Chondrocyte (in vitro differentiated cells): ENCODE measurements around the gene ASNS. TPM values are rescaled to one million over a fixed set of nuclear protein-coding genes. Genes with fewer than 3 reads are reported as not detected.
A peak's percentile ranks its signal among the peaks of the same experiment; 100 is the strongest.

Experiments used
- DNase-seq: peaks from one replicate; pipeline ENCODE4 v3.0.0; 2021; ENCODE audit warnings: mixed read lengths, low spot score
- H3K27ac Mint-ChIP-seq: one replicate; pipeline ENCODE4 v1.8.0; 2021; ENCODE audit warnings: mild to moderate bottlenecking, moderate library complexity, mixed read lengths; ENCODE audit not compliant: unreplicated experiment
- H3K27me3 Mint-ChIP-seq: 2 replicates; pipeline ENCODE4 v1.8.0; 2021; ENCODE audit warnings: low read depth, mixed read lengths
- H3K36me3 Mint-ChIP-seq: 2 replicates; pipeline ENCODE4 v1.8.0; 2021; ENCODE audit warnings: low read depth, mixed read lengths
- H3K4me1 Mint-ChIP-seq: 2 replicates; pipeline ENCODE4 v1.8.0; 2021; ENCODE audit warnings: low read depth, mild to moderate bottlenecking, mixed read lengths
- H3K4me3 Mint-ChIP-seq: one replicate; pipeline ENCODE4 v1.8.0; 2021; ENCODE audit warnings: mild to moderate bottlenecking, moderate library complexity, mixed read lengths; ENCODE audit not compliant: unreplicated experiment
- H3K9me3 Mint-ChIP-seq: 2 replicates; pipeline ENCODE4 v1.8.0; 2021; ENCODE audit warnings: low read depth, mixed read lengths
- total RNA-seq: library from RNA; stranded (reverse); gene quantifications from 3 replicates; pipeline ENCODE4 v1.2.1, GENCODE V29; 2021
- TF ChIP-seq, protein P1 (sequence below): fragments of 200-600 bp; sonication (generic); IDR thresholded peaks from 2 replicates; pipeline ENCODE4 v1.5.0; 2021; ENCODE audit warnings: antibody characterized with exemption, mild to moderate bottlenecking, moderate library complexity

The ASNS gene
- total RNA-seq, 1 donor from 2014 or later: 238 TPM

GRCh38 chr7:97842006-97842405 is 30.2 kb downstream of the ASNS start:
- TF ChIP-seq, protein P1, sequence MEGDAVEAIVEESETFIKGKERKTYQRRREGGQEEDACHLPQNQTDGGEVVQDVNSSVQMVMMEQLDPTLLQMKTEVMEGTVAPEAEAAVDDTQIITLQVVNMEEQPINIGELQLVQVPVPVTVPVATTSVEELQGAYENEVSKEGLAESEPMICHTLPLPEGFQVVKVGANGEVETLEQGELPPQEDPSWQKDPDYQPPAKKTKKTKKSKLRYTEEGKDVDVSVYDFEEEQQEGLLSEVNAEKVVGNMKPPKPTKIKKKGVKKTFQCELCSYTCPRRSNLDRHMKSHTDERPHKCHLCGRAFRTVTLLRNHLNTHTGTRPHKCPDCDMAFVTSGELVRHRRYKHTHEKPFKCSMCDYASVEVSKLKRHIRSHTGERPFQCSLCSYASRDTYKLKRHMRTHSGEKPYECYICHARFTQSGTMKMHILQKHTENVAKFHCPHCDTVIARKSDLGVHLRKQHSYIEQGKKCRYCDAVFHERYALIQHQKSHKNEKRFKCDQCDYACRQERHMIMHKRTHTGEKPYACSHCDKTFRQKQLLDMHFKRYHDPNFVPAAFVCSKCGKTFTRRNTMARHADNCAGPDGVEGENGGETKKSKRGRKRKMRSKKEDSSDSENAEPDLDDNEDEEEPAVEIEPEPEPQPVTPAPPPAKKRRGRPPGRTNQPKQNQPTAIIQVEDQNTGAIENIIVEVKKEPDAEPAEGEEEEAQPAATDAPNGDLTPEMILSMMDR: no peak
- H3K36me3 Mint-ChIP-seq: no peaks in the 10 kb centered on the region
- H3K4me3 Mint-ChIP-seq: no peak overlapping the region
- H3K9me3 Mint-ChIP-seq: no peaks in the 10 kb centered on the region
- no peaks in the 10 kb centered on the region for H3K4me1 Mint-ChIP-seq
- peaks cover 28% of the 10 kb centered on the region for H3K27me3 Mint-ChIP-seq
- H3K27ac Mint-ChIP-seq: no peak overlapping the region
- DNase-seq: no peak

GRCh38 chr7:97835296-97836138 is 36.7 kb downstream of the ASNS start:
- Mint-ChIP-seq H3K27me3 (peaks cover 63% of the 10 kb centered on the region), H3K4me3 (no peak overlapping the region), H3K27ac (no peak overlapping the region), H3K4me1 (no peaks in the 10 kb centered on the region), H3K36me3 (no peaks in the 10 kb centered on the region), H3K9me3 (no peaks in the 10 kb centered on the region)
- no peak for DNase-seq
- TF ChIP-seq, protein P1: peak; percentile 91

DNA sequence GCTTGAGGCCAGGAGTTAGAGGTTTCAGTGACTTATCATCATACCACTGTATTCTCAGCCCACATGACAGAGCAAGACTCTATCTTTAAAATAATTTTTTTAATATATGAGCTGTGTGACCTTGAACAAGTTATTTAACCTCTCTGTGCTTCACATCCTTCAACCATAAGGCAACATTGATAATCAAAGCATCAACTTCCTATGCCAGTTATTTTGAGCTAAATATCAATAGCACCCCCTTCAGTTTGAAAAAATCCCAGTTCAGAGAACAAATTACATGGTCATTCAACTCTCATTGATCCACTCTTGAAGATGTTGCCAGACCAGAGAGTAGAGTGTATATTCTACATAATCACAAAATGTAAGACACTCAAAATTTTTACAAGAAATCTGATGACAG is 53.0 kb downstream of the ASNS start:
- Mint-ChIP-seq H3K9me3 (peaks cover 3% of the 10 kb centered on the region), H3K27me3 (peaks cover 5% of the 10 kb centered on the region), H3K27ac (no peak overlapping the region), H3K36me3 (no peaks in the 10 kb centered on the region), H3K4me3 (no peak overlapping the region), H3K4me1 (no peaks in the 10 kb centered on the region)
- TF ChIP-seq, protein P1: peak; percentile 27
- DNase-seq: no peak

DNA sequence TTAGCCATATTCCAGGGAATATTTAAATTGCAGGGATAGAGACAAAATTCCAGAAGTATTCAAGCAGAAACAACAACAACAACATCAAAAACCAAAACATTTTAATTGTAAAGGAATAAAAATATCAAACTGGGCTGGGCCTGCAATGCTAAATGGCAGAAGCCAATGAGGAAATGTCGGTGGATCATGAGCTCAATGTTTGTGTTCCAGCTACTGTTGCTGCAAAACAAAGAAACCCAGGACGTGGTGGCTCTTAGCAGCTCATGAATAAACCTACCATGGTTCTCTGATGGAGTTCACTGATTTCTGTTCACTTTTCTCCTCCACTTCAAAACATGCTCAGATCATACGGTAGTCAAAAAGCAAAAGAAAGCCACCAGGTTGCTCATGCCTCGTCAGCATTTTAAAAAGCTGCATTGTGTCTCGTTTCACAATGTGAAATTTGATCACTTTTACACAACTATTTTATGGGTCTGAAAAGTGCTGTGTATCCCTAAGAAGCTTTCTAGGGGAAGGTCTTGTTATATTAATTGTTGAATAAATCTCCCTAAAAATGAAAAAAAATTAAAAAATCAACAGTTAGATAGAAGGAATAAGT is 54.0 kb downstream of the ASNS start:
- no peak overlapping the region for H3K4me3 Mint-ChIP-seq
- H3K36me3 Mint-ChIP-seq: no peaks in the 10 kb centered on the region
- no peaks in the 10 kb centered on the region for H3K4me1 Mint-ChIP-seq
- TF ChIP-seq, protein P1: no peak
- H3K27ac Mint-ChIP-seq: no peak overlapping the region
- DNase-seq: no peak
- H3K9me3 Mint-ChIP-seq: peaks cover 5% of the 10 kb centered on the region
- H3K27me3 Mint-ChIP-seq: peaks cover 7% of the 10 kb centered on the region

Other genes with a start within 250 kb of the ASNS start
- not detected in 3 replicates for gene TAC1, start 140.3 kb downstream of the ASNS start, total RNA-seq
- gene OCM2, start 117.8 kb upstream of the ASNS start, total RNA-seq: not detected in 3 replicates
- 14.9 to 15.2 TPM (median 15.0 TPM) in 3 replicates for gene LMTK2, start 234.5 kb upstream of the ASNS start, total RNA-seq